SKM-1 treated with dmso at 0.1 percent for 144 hours (cell line): ENCODE data around the gene FMN1.

Source experiments
- DNase-seq: peaks from one replicate; lab custom pipeline; 2025; ENCODE audit not compliant: unreplicated experiment; lab: John Stamatoyannopoulos, UW

Gene FMN1

GRCh38 chr15:32792436-32792835 lies 402.1 kb downstream of the FMN1 start:
- no peak for DNase-seq

GRCh38 chr15:32790352-32790999 lies 404.0 kb downstream of the FMN1 start:
- no peak for DNase-seq

- DNase-seq: no peak
These were observed 406.6 kb downstream of the FMN1 start for GRCh38 chr15:32787949-32788348.

GRCh38 chr15:32786906-32787305 lies 407.6 kb downstream of the FMN1 start:
- no peak for DNase-seq

- no peak for DNase-seq
These were observed 409.9 kb downstream of the FMN1 start for GRCh38 chr15:32784581-32784980.

- no peak for DNase-seq
These were observed 412.7 kb downstream of the FMN1 start for GRCh38 chr15:32781781-32782180.

GRCh38 chr15:32778391-32779176 lies 415.9 kb downstream of the FMN1 start:
- no peak for DNase-seq

GRCh38 chr15:32775103-32775502 lies 419.4 kb downstream of the FMN1 start:
- no peak for DNase-seq

GRCh38 chr15:32774022-32774421 lies 420.5 kb downstream of the FMN1 start:
- no peak for DNase-seq

GRCh38 chr15:32767236-32767635 lies 427.3 kb downstream of the FMN1 start:
- no peak for DNase-seq

GRCh38 chr15:32766101-32766500 lies 428.4 kb downstream of the FMN1 start:
- DNase-seq: no peak

GRCh38 chr15:32765236-32765635 lies 429.3 kb downstream of the FMN1 start:
- DNase-seq: no peak

- DNase-seq: no peak
These were observed 431.2 kb downstream of the FMN1 start for GRCh38 chr15:32763295-32763694.

GRCh38 chr15:32757426-32757825 lies 437.1 kb downstream of the FMN1 start:
- DNase-seq: no peak

- DNase-seq: no peak
These were observed 443.5 kb downstream of the FMN1 start for GRCh38 chr15:32750979-32751378.

- no peak for DNase-seq
These were observed 446.6 kb downstream of the FMN1 start for GRCh38 chr15:32747921-32748342.

GRCh38 chr15:32746116-32746857 lies 448.2 kb downstream of the FMN1 start:
- no peak for DNase-seq

- DNase-seq: no peak
These were observed 450.9 kb downstream of the FMN1 start for GRCh38 chr15:32743411-32744140.

- no peak for DNase-seq
These were observed 454.9 kb downstream of the FMN1 start for GRCh38 chr15:32739522-32740063.

GRCh38 chr15:32738666-32739065 lies 455.8 kb downstream of the FMN1 start:
- DNase-seq: no peak

- no peak for DNase-seq
These were observed 457.2 kb downstream of the FMN1 start for GRCh38 chr15:32737304-32737703.
